ENCODE results near the gene RAB4B.

DNA sequence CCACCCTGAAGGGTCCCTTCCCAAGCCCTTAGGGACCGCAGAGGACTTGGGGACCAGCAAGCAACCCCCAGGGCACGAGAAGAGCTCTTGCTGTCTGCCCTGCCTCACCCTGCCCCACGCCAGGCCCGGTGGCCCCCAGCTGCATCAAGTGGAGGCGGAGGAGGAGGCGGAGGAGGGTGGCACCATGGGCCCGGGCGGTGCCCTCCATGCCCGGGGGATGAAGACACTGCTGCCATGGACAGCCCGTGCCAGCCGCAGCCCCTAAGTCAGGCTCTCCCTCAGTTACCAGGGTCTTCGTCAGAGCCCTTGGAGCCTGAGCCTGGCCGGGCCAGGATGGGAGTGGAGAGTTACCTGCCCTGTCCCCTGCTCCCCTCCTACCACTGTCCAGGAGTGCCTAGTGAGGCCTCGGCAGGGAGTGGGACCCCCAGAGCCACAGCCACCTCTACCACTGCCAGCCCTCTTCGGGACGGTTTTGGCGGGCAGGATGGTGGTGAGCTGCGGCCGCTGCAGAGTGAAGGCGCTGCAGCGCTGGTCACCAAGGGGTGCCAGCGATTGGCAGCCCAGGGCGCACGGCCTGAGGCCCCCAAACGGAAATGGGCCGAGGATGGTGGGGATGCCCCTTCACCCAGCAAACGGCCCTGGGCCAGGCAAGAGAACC lies 22.4 kb downstream of the RAB4B start:
- TF ChIP-seq, protein P1, sequence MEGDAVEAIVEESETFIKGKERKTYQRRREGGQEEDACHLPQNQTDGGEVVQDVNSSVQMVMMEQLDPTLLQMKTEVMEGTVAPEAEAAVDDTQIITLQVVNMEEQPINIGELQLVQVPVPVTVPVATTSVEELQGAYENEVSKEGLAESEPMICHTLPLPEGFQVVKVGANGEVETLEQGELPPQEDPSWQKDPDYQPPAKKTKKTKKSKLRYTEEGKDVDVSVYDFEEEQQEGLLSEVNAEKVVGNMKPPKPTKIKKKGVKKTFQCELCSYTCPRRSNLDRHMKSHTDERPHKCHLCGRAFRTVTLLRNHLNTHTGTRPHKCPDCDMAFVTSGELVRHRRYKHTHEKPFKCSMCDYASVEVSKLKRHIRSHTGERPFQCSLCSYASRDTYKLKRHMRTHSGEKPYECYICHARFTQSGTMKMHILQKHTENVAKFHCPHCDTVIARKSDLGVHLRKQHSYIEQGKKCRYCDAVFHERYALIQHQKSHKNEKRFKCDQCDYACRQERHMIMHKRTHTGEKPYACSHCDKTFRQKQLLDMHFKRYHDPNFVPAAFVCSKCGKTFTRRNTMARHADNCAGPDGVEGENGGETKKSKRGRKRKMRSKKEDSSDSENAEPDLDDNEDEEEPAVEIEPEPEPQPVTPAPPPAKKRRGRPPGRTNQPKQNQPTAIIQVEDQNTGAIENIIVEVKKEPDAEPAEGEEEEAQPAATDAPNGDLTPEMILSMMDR (IDR thresholded peaks at IDR 0.05) = no peak
- no peak for TF ChIP-seq POLR2A (IDR thresholded peaks at IDR 0.05)

Measured in body of pancreas (tissue), 4 donors.